HG02642 (cell line): ENCODE data around the gene RGL4.
"Not testable (repeated sequence)": the region's sequence is repeated elsewhere in the genome, so short reads cannot be mapped to it uniquely, and the experiment has no call there.

Experiments
- ATAC-seq: cut with Tn5 transposase; IDR thresholded peaks from one replicate; pipeline ENCODE4 v1.9.1; 2021; ENCODE audit warnings: mild to moderate bottlenecking; ENCODE audit not compliant: unreplicated experiment, poor library complexity

Gene RGL4

GRCh38 chr22:23718371-23719165, 27.8 kb downstream of the RGL4 start:
- no peak for ATAC-seq

GRCh38 chr22:23720855-23721254, 30.0 kb downstream of the RGL4 start:
- no peak for ATAC-seq

DNA sequence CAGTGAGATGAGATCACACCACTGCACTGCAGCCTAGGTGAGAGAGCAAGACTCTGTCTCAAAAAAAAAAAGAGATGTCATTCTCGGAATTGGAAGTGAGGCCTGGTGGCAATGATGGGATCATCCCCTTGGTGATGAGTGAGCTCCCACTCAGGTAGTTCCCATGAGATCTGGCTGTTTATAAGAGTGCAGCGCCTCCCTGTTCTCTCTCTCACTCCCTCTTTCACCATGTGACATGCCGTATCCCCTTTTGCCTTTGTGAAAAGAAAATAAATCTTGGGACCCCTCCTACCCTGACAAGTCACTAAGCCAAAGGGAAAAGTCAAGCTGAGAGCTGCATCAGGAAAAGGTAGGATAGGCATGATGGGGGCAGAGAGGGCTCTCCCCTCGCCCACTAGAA, 31.3 kb downstream of the RGL4 start:
- no peak for ATAC-seq

- ATAC-seq: no peak
These were observed 31.9 kb downstream of the RGL4 start for GRCh38 chr22:23722724-23723123.

- not testable (repeated sequence) for ATAC-seq
These were observed 37.3 kb downstream of the RGL4 start for GRCh38 chr22:23728108-23728507.

- no peak for ATAC-seq
These were observed 46.9 kb downstream of the RGL4 start for GRCh38 chr22:23737696-23738095.

GRCh38 chr22:23742505-23743264, 51.9 kb downstream of the RGL4 start:
- no peak for ATAC-seq

DNA sequence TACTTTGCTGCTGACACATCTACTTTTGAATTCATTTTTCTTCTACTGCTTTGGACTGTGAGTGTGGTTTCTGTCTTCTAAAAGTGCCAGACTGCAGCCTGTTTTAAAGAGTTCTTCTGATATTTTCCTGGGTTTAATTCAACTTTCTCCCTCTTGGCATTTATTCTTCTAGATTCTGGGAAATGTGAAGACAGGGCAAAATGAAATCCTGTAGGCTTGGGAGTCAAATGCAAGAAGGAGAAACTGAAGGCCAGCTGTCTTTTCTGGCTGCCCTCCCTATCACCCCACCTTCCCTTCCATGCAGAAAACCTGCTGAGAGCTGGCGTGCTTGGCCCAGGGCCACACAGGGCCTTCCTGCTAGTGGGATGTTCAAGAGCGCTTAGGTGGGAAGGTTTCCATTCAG, 52.5 kb downstream of the RGL4 start:
- no peak for ATAC-seq

DNA sequence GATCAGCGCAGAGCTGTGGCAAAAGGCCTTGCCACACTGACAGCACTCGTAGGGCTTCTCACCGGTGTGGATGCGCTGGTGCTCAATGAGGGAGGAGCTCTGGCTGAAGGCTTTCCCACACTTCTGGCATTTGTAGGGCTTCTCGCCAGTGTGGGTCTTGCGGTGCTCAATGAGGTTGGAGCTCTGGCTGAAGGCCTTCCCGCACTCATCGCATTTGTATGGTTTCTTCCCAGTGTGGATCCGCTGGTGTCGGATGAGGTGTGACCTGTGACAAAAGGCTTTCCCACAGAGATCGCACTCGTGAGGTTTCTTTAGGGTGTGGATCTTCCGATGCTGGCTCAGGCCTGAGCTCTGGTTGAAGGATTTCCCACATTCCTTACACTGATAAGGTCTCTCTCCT, 53.2 kb downstream of the RGL4 start:
- ATAC-seq: no peak

DNA sequence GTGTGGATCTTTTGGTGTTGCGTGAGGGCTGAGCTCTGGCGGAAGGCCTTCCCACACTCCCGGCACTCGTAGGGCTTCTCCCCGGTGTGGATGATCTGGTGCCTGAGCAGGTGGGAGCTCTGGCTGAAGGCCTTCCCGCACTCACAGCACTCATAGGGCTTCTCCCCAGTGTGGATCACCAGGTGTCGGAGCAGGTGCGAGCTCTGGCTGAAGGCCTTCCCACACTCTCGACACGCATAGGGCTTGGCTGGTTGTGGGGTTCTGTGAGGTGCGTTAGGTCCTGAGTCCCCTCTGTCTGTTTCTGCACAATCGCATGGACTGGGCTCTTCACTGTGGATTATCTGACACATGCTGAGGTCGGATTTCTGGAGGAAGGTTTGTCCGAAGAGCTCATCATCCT, 53.7 kb downstream of the RGL4 start:
- ATAC-seq: no peak

- ATAC-seq: no peak
These were observed 55.0 kb downstream of the RGL4 start for GRCh38 chr22:23745791-23746190.
